MCF 10A (cell line): ENCODE data around the gene CCDC85C. TPM values are rescaled to one million over a fixed set of nuclear protein-coding genes. Genes with fewer than 3 reads are reported as not detected.

Source experiments
- BruUV-seq: library from RNA; stranded (reverse); fragments of 400-500 nt; replicated peaks from 2 replicates; lab custom pipeline; 2021; lab: Mats Ljungman, UMichigan
- CTCF ChIA-PET: fragments of 300-600 bp; sonication (Branson Sonifier 250); formaldehyde crosslinking; extraction: SDS; loops from one replicate; lab custom pipeline; 2021; ENCODE audit warnings: antibody characterized with exemption, inconsistent platforms; lab: Yijun Ruan, JAX
- POLR2A ChIA-PET: fragments of 300-600, 350-650 bp; sonication (Branson Sonifier 250); formaldehyde crosslinking; extraction: SDS; loops from one replicate; lab custom pipeline; 2020; ENCODE audit warnings: antibody characterized with exemption, inconsistent platforms; lab: Yijun Ruan, JAX
- DNase-seq: peaks from one replicate; pipeline ENCODE4 v3.0.0-alpha.2; 2018; ENCODE audit not compliant: unreplicated experiment
- H3K27ac Mint-ChIP-seq: one replicate; pipeline ENCODE4 v1.8.0; 2022; ENCODE audit warnings: mild to moderate bottlenecking, low read depth, mixed read lengths; ENCODE audit not compliant: unreplicated experiment
- H3K27me3 Mint-ChIP-seq: one replicate; pipeline ENCODE4 v1.8.0; 2022; ENCODE audit warnings: mixed read lengths; ENCODE audit not compliant: insufficient read depth, unreplicated experiment
- H3K36me3 Mint-ChIP-seq: one replicate; pipeline ENCODE4 v1.8.0; 2022; ENCODE audit warnings: mild to moderate bottlenecking, moderate library complexity, mixed read lengths; ENCODE audit not compliant: insufficient read depth, unreplicated experiment
- H3K4me1 Mint-ChIP-seq: one replicate; pipeline ENCODE4 v1.8.0; 2022; ENCODE audit warnings: mixed read lengths; ENCODE audit not compliant: insufficient read depth, unreplicated experiment
- H3K4me3 Mint-ChIP-seq: one replicate; pipeline ENCODE4 v1.8.0; 2022; ENCODE audit warnings: mild to moderate bottlenecking, moderate library complexity, mixed read lengths; ENCODE audit not compliant: unreplicated experiment
- H3K9me3 Mint-ChIP-seq: one replicate; pipeline ENCODE4 v1.8.0; 2022; ENCODE audit warnings: mixed read lengths; ENCODE audit not compliant: unreplicated experiment
- intact Hi-C: fragments of 100-400 bp; cut with micrococcal nuclease; formaldehyde crosslinking; loops from 2 replicates; pipeline ENCODE4 v1.14.1; 2022
- total RNA-seq: library from RNA; stranded (reverse); gene quantifications from 2 replicates; pipeline ENCODE4 v1.2.3, GENCODE V29; 2022
- TF ChIP-seq, protein P1 (sequence below): fragments of 200-600 bp; IDR thresholded peaks from one replicate; pipeline ENCODE4 v1.8.0; 2022; ENCODE audit warnings: antibody characterized with exemption, mild to moderate bottlenecking; ENCODE audit not compliant: unreplicated experiment

CCDC85C gene
- total RNA-seq, 1 experiment from 2014 or later = 29.9 TPM

GRCh38 chr14:99565383-99565782, 38.6 kb downstream of the CCDC85C start:
- ChIA-PET CTCF (interaction anchor here (0.8 to 1.3 kb wide), 4 partner anchors 8 to 63 kb away, joined by 3 to 7 read pairs (median 4); no protein-coding TSS in a partner anchor), POLR2A (interaction anchor here (1.4 kb wide), 1 partner anchor 12 kb away, joined by 3 read pairs; no protein-coding TSS in a partner anchor)
- peak overlapping the region; percentile 29 for H3K4me3 Mint-ChIP-seq
- intact Hi-C loops = loop anchor here (2.0 kb wide), 1 partner anchor 39 kb away; the partner anchor contains the start of gene CCDC85C
- no peaks in the 10 kb centered on the region for H3K9me3 Mint-ChIP-seq
- DNase-seq = peak; percentile 46
- H3K27me3 Mint-ChIP-seq = no peaks in the 10 kb centered on the region
- H3K4me1 Mint-ChIP-seq = peaks cover 37% of the 10 kb centered on the region
- H3K36me3 Mint-ChIP-seq = no peaks in the 10 kb centered on the region
- H3K27ac Mint-ChIP-seq = no peak overlapping the region
- TF ChIP-seq, protein P1, sequence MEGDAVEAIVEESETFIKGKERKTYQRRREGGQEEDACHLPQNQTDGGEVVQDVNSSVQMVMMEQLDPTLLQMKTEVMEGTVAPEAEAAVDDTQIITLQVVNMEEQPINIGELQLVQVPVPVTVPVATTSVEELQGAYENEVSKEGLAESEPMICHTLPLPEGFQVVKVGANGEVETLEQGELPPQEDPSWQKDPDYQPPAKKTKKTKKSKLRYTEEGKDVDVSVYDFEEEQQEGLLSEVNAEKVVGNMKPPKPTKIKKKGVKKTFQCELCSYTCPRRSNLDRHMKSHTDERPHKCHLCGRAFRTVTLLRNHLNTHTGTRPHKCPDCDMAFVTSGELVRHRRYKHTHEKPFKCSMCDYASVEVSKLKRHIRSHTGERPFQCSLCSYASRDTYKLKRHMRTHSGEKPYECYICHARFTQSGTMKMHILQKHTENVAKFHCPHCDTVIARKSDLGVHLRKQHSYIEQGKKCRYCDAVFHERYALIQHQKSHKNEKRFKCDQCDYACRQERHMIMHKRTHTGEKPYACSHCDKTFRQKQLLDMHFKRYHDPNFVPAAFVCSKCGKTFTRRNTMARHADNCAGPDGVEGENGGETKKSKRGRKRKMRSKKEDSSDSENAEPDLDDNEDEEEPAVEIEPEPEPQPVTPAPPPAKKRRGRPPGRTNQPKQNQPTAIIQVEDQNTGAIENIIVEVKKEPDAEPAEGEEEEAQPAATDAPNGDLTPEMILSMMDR = no peak
- BruUV-seq = no TSS peak

DNA sequence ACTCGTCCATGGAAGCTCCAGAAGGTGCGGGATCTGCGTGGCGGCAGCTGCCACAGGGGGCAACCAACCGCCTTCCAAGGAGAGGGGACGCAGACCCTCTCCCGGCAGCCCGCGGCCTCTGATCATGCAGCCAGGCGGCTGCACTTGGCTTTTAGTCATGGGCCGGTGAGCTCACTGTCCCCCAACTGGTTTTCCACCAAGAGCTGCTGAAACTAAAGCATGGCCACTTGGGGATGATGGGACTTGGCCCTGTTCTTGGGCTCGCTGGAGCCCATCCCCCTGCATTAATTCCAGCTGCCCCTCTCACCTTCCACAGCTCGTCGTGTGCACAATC, 39.1 kb downstream of the CCDC85C start:
- Mint-ChIP-seq H3K9me3 (no peaks in the 10 kb centered on the region), H3K4me1 (peaks cover 37% of the 10 kb centered on the region), H3K4me3 (peak overlapping the region; percentile 29), H3K27me3 (no peaks in the 10 kb centered on the region), H3K27ac (no peak overlapping the region), H3K36me3 (no peaks in the 10 kb centered on the region)
- no peak for DNase-seq
- BruUV-seq = no TSS peak
- intact Hi-C loops = loop anchor here (2.0 kb wide), 1 partner anchor 40 kb away; the partner anchor contains the start of gene CCDC85C
- TF ChIP-seq, protein P1 = no peak
- ChIA-PET POLR2A (interaction anchor here (1.4 kb wide), 1 partner anchor 12 kb away, joined by 3 read pairs; no protein-coding TSS in a partner anchor), CTCF (interaction anchor here (0.8 to 1.7 kb wide), 4 partner anchors 9 to 63 kb away, joined by 3 to 7 read pairs (median 4); no protein-coding TSS in a partner anchor)

DNA sequence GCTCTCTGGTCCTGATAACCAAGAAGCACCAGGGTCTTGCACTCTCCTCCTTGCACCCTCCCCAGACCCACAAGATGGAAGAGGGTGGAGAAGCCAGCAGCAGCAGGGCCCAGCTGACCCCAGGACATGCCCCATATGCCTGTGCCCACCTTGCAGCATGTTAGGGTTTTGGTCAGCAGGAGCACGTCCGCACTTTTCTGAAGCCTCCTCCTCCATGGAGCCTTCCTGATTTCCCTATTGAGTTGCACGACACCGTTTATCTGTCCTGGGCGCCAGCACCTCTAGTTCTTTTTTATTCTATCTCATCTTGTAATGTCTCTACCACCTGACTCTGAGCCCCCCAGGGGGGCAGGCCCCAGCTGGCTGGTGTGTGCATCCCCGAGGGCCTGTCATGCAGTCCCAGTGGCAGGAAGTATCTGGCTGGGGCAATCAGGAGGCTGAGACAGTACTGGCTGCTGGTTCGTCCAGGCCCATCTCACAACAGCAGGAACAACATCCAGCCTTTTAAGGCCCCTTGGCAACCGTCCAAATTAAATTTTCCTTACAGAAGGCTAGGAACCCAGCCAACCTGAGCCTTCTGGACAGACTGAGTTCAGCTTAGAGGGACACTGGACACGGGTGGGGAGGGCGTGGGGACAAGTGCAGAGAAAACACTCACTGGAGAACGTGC, 39.6 kb downstream of the CCDC85C start:
- ChIA-PET POLR2A (interaction anchor here (0.6 to 1.4 kb wide), 2 partner anchors 10 to 13 kb away, joined by 3 read pairs; no protein-coding TSS in a partner anchor), CTCF (interaction anchor here (0.8 to 1.7 kb wide), 4 partner anchors 9 to 64 kb away, joined by 3 to 7 read pairs (median 4); no protein-coding TSS in a partner anchor)
- Mint-ChIP-seq H3K9me3 (no peaks in the 10 kb centered on the region), H3K27ac (no peak overlapping the region), H3K36me3 (no peaks in the 10 kb centered on the region), H3K27me3 (no peaks in the 10 kb centered on the region), H3K4me3 (no peak overlapping the region), H3K4me1 (peaks cover 37% of the 10 kb centered on the region)
- no TSS peak for BruUV-seq
- intact Hi-C loops = loop anchor here (2.0 kb wide), 1 partner anchor 40 kb away; the partner anchor contains the start of gene CCDC85C
- TF ChIP-seq, protein P1 = no peak
- DNase-seq = peak; percentile 63

DNA sequence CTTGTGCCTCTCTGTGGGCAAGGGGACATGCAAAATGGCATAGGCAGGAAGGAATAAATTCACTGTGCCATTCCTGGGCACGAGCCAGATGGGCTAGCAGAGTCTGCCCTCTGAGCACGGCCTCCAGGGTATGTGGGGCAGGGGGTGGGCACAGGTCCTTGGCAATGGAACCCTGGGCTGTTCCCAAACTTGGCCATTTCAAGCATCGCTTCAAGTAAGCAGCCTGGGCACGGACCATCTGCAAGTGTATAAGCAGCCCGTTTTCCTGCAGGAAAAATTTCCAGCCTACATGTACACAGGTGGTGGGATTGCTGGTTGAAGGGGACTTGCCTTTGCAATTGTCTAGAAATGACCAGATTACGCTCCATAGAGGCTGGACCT, 40.3 kb downstream of the CCDC85C start:
- ChIA-PET POLR2A (no interaction called here), CTCF (interaction anchor here (1.7 kb wide), 1 partner anchor 37 kb away, joined by 4 read pairs; no protein-coding TSS in a partner anchor)
- no peak overlapping the region for H3K4me3 Mint-ChIP-seq
- no peaks in the 10 kb centered on the region for H3K27me3 Mint-ChIP-seq
- intact Hi-C loops = loop anchor here (1.0 to 2.0 kb wide), 2 partner anchors 41 to 65 kb away; partner anchors contain the start of gene CCDC85C
- H3K27ac Mint-ChIP-seq = no peak overlapping the region
- BruUV-seq = no TSS peak
- no peaks in the 10 kb centered on the region for H3K9me3 Mint-ChIP-seq
- TF ChIP-seq, protein P1 = no peak
- peaks cover 36% of the 10 kb centered on the region for H3K4me1 Mint-ChIP-seq
- DNase-seq = no peak
- H3K36me3 Mint-ChIP-seq = no peaks in the 10 kb centered on the region
